Suprapubic skin (tissue), 4 donors: ENCODE results near the gene CALCA.

Source experiments
- CTCF ChIP-seq, 2 donors: fragments of 200-600 bp in 1 of 2; fragments of 450-650 bp in 1 of 2; sonication (generic) in 1 of 2; IDR thresholded peaks; one replicate each; pipeline ENCODE4 v1.5.1; 2016 to 2019; ENCODE audit warnings: antibody characterized with exemption in 2 of 2, mild to moderate bottlenecking in 1 of 2, moderate library complexity in 1 of 2
- EP300 ChIP-seq: sonication (generic); formaldehyde crosslinking; IDR thresholded peaks from one replicate; pipeline ENCODE4 v1.6.1; 2017; ENCODE audit warnings: antibody characterized with exemption
- POLR2A ChIP-seq, 2 donors: fragments of 450-650 bp; IDR thresholded peaks; one replicate each; pipeline ENCODE4 v1.6.1; 2017; ENCODE audit warnings: antibody characterized with exemption in 2 of 2, mild to moderate bottlenecking in 2 of 2, moderate library complexity in 2 of 2
- POLR2AphosphoS5 ChIP-seq, 3 donors: sonication (generic); formaldehyde crosslinking; IDR thresholded peaks; one replicate each; pipeline ENCODE4 v1.6.1; 2017; ENCODE audit warnings: antibody characterized with exemption in 3 of 3

- TF ChIP-seq POLR2A (IDR thresholded peaks at IDR 0.05) = no peak
- no peak for TF ChIP-seq POLR2AphosphoS5 (IDR thresholded peaks at IDR 0.05)
- no peak for TF ChIP-seq EP300
- TF ChIP-seq CTCF (IDR thresholded peaks at IDR 0.05) = no peak
Measured at GRCh38 chr11:15006139-15006759, 34.1 kb upstream of the CALCA start.
